Uterus (tissue), 4 donors: Measurements from ENCODE around the gene MYBBP1A. TPM values are rescaled to one million over a fixed set of nuclear protein-coding genes. Genes with fewer than 3 reads are reported as not detected.

Experiments used
- DNase-seq, 2 donors: peaks; one replicate each; pipeline ENCODE4 v3.0.0-alpha.2; 2019 to 2020
- H3K27ac ChIP-seq, 2 donors: fragments of 200-600 bp; sonication (generic); 1 replicate in 1 of 2; 2 replicates in 1 of 2; pipeline ENCODE4 v1.5.1; 2016 to 2018
- H3K27me3 ChIP-seq, 2 donors: fragments of 200-600 bp; sonication (generic); one replicate each; pipeline ENCODE4 v1.5.1; 2018 to 2019; ENCODE audit warnings: control low read depth in 1 of 2
- H3K36me3 ChIP-seq, 2 donors: fragments of 200-600 bp; sonication (generic); one replicate each; pipeline ENCODE4 v1.5.1; 2019; ENCODE audit warnings: control low read depth in 1 of 2
- H3K4me1 ChIP-seq, 2 donors: fragments of 200-600 bp; sonication (generic); one replicate each; pipeline ENCODE4 v1.5.1; 2018 to 2019; ENCODE audit warnings: control low read depth in 1 of 2
- H3K4me3 ChIP-seq, 2 donors: fragments of 200-600 bp; sonication (generic); 1 replicate in 1 of 2; 2 replicates in 1 of 2; pipeline ENCODE4 v1.5.1; 2018 to 2019; ENCODE audit warnings: mild to moderate bottlenecking in 1 of 2
- H3K9me3 ChIP-seq, 2 donors: fragments of 200-600 bp; sonication (generic); one replicate each; pipeline ENCODE4 v1.5.1; 2019; ENCODE audit warnings: control low read depth in 1 of 2
- POLR2A ChIP-seq, 2 donors: fragments of 450-650 bp; IDR thresholded peaks; one replicate each; pipeline ENCODE4 v1.6.1; 2016; ENCODE audit warnings: antibody characterized with exemption in 2 of 2, mild to moderate bottlenecking in 1 of 2, moderate library complexity in 1 of 2
- intact Hi-C: fragments of 100-400 bp; cut with DNase I; formaldehyde crosslinking; loops from one replicate; pipeline ENCODE4 v1.15.1; 2023; ENCODE audit warnings: low total_unique reads
- total RNA-seq, 4 donors: library from RNA; depleted of rRNA in 3 of 4; stranded (reverse); fragments of >200 nt in 3 of 4; gene quantifications; one replicate each; pipeline versions ENCODE4 v1.1.0 to v1.2.4, GENCODE V29; 2014 to 2023
- TF ChIP-seq, protein P1 (sequence below), 4 experiments: fragments of 200-600 bp in 2 of 4; fragments of 450-650 bp in 2 of 4; sonication (generic) in 2 of 4; IDR thresholded peaks; one replicate each; pipeline ENCODE4 v1.5.1; 2016 to 2019; ENCODE audit warnings: antibody characterized with exemption in 4 of 4, mild to moderate bottlenecking in 2 of 4, moderate library complexity in 1 of 4
- donor health status: DM: yes; HTN: yes; CAD: no.

The MYBBP1A gene
- total RNA-seq, 4 donors from 2014 or later, result 10.9 to 64.7 (median 25.2) TPM

- H3K27ac ChIP-seq, result no peak overlapping the region
- no peaks in the 10 kb centered on the region for H3K36me3 ChIP-seq
- no peaks in the 10 kb centered on the region for H3K9me3 ChIP-seq
- intact Hi-C loops, result no loop called here
- DNase-seq, result no peak
- no peaks in the 10 kb centered on the region for H3K4me1 ChIP-seq
- no peak overlapping the region for H3K4me3 ChIP-seq
- H3K27me3 ChIP-seq, result no peaks in the 10 kb centered on the region
- no peak for TF ChIP-seq POLR2A (IDR thresholded peaks at IDR 0.05)
- TF ChIP-seq, protein P1, sequence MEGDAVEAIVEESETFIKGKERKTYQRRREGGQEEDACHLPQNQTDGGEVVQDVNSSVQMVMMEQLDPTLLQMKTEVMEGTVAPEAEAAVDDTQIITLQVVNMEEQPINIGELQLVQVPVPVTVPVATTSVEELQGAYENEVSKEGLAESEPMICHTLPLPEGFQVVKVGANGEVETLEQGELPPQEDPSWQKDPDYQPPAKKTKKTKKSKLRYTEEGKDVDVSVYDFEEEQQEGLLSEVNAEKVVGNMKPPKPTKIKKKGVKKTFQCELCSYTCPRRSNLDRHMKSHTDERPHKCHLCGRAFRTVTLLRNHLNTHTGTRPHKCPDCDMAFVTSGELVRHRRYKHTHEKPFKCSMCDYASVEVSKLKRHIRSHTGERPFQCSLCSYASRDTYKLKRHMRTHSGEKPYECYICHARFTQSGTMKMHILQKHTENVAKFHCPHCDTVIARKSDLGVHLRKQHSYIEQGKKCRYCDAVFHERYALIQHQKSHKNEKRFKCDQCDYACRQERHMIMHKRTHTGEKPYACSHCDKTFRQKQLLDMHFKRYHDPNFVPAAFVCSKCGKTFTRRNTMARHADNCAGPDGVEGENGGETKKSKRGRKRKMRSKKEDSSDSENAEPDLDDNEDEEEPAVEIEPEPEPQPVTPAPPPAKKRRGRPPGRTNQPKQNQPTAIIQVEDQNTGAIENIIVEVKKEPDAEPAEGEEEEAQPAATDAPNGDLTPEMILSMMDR (IDR thresholded peaks at IDR 0.05), result no peak
Measured at GRCh38 chr17:4490109-4490591, 65.0 kb downstream of the MYBBP1A start.

DNA sequence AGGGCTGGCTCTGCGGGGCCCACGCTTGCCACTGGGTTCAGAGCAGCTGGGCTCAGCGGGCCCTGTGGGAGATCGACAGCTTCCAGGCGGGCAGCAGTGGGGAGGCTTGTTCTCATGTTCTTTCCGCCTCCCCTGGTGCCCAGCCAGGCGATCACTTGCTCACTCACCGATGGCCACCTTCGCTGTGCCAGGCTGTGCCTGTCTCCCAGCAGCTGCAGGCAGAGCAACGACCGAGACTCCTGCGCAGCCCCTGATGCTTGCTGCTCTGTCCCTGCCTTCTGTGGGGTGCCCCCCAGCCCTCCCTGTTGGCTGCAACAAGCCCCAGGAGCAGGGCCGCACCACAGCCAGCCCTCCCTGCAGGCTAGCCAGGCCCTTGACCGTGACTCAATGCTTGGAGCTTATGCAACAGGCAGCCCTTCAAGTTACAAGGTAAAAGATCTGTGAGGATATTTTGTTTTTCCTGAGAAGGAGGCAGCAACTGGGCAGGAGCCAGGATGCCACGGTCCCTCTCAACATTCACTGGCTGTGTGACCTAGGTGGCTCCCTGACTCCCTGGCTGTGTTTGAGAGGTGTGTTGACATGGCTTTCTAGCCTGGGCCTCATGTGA, 66.1 kb downstream of the MYBBP1A start:
- Histone ChIP-seq H3K4me1 (no peaks in the 10 kb centered on the region), H3K4me3 (no peak overlapping the region), H3K27ac (no peak overlapping the region), H3K27me3 (no peaks in the 10 kb centered on the region), H3K36me3 (no peaks in the 10 kb centered on the region), H3K9me3 (no peaks in the 10 kb centered on the region)
- intact Hi-C loops, result no loop called here
- DNase-seq, result no peak
- TF ChIP-seq POLR2A (IDR thresholded peaks at IDR 0.05), result no peak
- TF ChIP-seq, protein P1 (IDR thresholded peaks at IDR 0.05), result no peak

Other genes starting within 250 kb of the MYBBP1A start
- 10 to 100 TPM; 16.5 to 51.8 (median 33.9) TPM for gene UBE2G1, start 188.7 kb downstream of the MYBBP1A start, total RNA-seq
- gene SPNS3, start 121.4 kb downstream of the MYBBP1A start, total RNA-seq, result under 1 TPM in 1 of 4 donors, not detected in 3; 0.69 TPM
- 10 to 100 TPM in 2 of 4 donors, 1 to 10 TPM in 2; 3.8 to 40.5 (median 13.6) TPM for gene SPNS2, start 56.5 kb downstream of the MYBBP1A start, total RNA-seq
- 1 to 10 TPM in 1 of 4 donors, under 1 TPM in 2, not detected in 1; 0.21 to 4.4 (median 0.29) TPM for gene GGT6, start 5.2 kb upstream of the MYBBP1A start, total RNA-seq
- 10 to 100 TPM in 1 of 4 donors, 1 to 10 TPM in 2, not detected in 1; 5.7 to 12.0 (median 6.8) TPM for gene SMTNL2, start 29.1 kb upstream of the MYBBP1A start, total RNA-seq
- 1 to 10 TPM in 1 of 4 donors, under 1 TPM in 1, not detected in 2; 0.24 to 2.9 TPM for gene ALOX15, start 86.3 kb upstream of the MYBBP1A start, total RNA-seq
- 10 to 100 TPM in 3 of 4 donors, 1 to 10 TPM in 1; 7.4 to 56.8 (median 35.8) TPM for gene PELP1, start 148.8 kb upstream of the MYBBP1A start, total RNA-seq
- 10 to 100 TPM; 11.6 to 48.5 (median 40.8) TPM for gene ARRB2, start 155.2 kb upstream of the MYBBP1A start, total RNA-seq
- gene MED11, start 176.0 kb upstream of the MYBBP1A start, total RNA-seq, result 100 to 1,000 TPM in 1 of 4 donors, 10 to 100 TPM in 2, 1 to 10 TPM in 1; 2.9 to 209 (median 14.0) TPM
- gene ZMYND15, start 184.4 kb upstream of the MYBBP1A start, total RNA-seq, result under 1 TPM in 2 of 4 donors, not detected in 2; 0.58 to 0.69 TPM
- 1 to 10 TPM; 1.0 to 9.1 (median 7.1) TPM for gene CXCL16, start 184.5 kb upstream of the MYBBP1A start, total RNA-seq
- gene TM4SF5, start 216.5 kb upstream of the MYBBP1A start, total RNA-seq, result not detected
- 1 to 10 TPM in 2 of 4 donors, not detected in 2; 1.3 to 2.2 TPM for gene VMO1, start 231.0 kb upstream of the MYBBP1A start, total RNA-seq
- gene GLTPD2, start 233.6 kb upstream of the MYBBP1A start, total RNA-seq, result not detected
- 10 to 100 TPM; 64.9 to 99.7 (median 87.3) TPM for gene PSMB6, start 240.8 kb upstream of the MYBBP1A start, total RNA-seq